Measurements from ENCODE around the gene FLOT1.
"Not testable (repeated sequence)": the region's sequence is repeated elsewhere in the genome, so short reads cannot be mapped to it uniquely, and the experiment has no call there.

The FLOT1 gene

DNA sequence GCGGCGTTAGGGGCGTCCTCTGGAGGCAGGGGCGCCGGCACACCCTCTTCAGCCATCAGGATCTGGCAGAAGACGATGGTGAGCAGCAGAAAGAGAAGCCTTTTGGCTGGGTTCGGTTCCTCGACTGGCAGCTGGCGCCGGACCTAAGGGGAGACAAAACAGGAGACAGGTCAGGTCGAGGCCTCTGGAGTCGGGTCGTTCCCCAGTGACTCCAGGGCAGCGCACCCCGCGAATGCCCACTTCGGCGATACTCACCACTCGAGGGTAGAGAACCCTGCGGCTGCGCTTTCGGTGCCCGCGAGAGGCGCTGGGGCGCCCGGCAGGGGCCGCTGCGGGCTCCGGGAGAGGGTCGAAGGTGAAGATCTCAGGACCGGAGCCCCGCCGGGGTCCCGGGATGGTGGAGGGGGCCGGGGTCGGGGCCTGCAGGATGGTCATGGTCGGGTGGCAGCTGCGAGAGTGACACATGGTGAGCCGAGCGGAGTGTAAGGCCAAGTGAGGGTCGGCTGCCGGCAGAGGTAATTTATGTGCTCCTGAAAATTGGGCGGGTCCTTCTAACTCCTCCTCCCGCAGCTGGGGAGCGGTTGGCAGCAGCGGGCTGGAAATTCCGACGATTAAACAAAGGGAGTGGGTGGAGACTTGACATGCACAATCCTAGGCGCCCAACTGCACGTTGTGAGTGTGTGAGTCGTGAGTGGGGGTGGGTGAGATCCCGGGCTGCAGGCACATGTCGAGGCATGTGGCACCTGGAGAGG is 1.7 kb upstream of the FLOT1 start, which contains the start of gene IER3:
TSS of gene IER3 (minus strand) at position 494 of the 752 bp plus-strand sequence. CDS start at position 465, 29 bp downstream.
- peak; percentile 95 for DNase-seq

DNA sequence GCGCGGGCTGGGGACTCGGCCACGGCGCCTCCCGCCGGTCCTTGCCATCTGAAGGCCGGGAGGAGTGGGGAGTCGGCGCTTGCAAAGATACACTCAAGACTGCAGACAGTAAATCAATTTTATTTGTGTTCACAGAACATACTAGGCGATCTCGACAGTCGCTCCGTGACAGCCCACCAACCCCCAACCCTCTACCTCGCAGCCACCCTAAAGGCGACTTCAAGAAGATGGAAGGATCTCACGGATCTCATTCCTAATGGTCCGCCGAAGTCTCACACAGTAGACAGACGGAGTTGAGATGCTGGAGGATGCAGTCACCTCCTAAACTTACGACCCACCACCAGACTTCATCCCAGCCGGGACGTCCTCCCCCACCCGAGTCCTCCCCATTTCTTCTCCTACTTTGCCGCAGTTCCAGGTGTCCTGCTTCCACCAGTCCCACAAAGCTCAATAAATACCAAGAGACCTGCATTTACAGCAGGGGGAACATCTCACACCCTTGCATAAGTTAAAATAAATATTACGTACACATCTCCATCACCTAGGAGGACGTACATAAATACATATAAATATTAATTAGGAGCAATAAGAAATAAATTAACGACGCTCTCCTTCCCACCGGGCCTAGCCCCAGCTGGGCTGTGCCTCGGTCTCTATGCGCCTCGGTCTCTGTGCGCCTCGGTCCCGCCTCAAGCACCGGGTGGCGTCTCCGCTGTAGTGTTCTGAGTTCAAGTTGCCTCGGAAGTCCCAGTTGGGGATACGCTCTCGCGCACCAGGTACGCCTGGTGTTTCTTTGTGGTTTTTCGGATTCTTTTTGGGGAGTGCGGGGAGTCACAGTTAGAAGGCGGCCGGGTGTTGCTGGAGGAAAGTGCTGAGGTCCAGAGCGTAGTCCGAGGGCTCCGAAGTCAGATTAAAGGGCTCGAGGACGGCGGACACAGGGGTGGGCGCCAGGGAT is 889 bp upstream of the FLOT1 start:
- DNase-seq = no peak

DNA sequence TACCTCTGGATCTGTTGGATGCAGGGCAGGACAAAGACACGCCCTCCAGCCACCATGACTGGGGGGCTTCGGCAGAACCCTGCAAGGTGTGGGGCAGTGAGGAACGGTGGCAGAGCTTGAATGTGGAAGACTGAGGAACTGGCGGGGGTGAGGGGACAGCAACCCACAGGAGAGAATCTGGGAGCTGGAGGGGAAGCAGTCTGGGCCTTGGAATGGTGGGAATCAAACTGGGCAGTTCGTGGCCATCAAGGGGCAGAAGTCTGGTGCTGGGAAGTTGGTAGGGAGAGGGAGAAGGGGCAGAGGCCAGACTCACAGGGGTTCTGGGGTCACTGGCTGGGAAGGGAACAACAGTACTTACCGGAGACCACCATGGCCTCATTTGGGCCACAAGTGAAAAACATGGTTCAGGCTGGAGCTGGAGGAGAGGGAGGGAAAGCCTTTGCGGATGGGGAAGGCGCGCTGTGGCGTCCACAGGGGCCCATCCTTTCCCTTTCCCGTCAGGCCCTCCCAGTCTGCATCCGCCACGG is 635 bp downstream of the FLOT1 start:
- no peak for DNase-seq

DNA sequence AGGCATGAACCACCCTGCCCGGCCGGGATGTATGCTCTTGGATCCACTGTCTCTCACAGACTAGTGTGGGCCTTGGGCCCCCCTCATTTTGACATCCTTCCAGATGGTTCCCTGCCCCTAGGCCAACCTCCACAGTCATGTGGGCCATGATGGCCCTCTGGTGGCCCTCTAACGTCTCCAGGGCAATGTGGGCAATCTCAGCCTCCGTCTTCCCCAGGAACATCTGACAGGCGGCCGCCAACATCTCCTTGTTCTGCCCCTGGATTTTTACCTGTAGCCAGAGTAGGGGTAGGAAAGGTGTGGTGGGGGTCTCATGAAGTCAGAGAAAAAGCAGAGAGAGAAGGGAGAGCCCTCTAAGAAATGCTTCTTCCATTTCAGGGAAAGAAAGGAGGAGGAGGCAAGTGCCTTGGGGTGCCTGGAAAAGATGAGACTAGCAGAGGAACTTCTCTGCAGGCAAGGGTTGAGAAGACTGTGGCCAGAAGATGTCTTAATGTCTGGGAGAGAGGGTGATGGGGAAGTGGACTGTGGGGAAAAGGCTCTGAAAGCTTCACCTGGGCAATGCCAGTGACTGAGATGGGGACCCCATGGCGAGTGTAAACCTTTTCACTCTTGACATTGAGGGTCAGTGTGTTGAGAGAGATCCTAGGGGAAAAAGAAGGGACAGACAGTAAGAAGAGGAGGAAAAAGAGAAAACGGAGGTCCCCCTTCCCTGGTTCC is 1.3 kb downstream of the FLOT1 start:
- no peak for DNase-seq

DNA sequence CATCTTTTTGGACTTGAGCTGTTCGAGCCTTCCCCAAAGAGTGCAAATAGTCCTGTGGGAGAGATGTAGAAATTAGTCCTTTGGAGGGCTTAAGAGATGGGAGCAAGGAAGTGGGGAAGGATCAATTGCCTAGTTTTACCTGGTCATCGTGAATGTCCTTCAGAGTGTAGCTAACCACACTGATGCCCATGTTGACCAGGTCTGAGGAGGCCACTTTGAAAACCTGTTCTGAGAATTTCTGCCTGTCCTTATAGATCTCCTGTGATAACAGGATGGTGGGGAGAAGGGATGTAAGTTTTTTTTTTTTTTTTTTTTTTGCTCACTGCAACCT is 2.0 kb downstream of the FLOT1 start:
- DNase-seq = no peak

DNA sequence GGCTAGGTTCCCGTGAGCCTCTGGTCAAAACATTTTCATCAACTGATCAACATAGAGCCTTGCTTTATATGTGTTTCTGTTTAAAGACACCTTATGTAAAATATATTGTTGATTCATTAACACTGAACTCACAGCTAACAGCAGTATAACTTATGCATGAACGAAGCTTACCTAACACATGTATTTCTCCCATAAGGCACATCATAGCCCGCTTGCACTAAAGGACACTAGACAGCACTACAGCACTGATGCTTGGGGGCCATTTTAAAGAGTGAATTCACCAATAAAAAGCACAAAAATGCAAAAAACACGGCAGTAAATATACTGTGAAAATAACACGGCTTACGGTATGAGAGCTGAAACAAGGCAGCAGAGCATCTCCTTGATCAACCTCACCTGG is 4.0 kb downstream of the FLOT1 start:
- no peak for DNase-seq

DNA sequence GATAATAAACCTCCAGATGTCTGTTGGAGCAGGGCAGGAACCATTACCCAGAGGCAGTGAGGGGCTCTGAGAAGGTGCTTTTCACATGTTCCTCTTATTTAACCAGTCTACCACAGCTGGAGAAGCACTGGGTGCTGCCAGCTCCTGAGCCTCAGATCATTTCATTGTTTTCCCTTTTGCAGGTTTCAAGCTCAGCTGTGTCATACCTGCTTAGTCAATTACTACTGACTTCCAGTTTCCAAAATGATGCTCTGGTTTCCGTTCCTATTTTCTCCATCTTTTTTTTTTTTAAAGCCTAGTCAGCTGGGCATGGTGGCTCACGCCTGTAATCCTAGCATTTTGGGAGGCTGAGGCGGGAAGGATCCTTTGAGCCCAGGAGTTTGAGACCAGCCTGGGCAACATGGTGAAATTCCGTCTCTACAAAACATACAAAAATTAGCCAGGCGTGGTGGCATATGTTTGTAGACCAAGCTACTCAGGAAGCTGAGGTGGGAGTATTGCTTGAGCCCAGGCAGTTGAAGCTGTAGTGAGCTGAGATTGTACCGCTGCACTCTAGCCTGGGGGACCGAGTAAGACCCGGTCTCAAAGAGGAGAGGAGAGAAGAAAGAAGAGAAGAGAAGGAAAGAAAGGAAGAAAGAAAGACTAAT is 6.7 kb downstream of the FLOT1 start:
- no peak for DNase-seq

DNA sequence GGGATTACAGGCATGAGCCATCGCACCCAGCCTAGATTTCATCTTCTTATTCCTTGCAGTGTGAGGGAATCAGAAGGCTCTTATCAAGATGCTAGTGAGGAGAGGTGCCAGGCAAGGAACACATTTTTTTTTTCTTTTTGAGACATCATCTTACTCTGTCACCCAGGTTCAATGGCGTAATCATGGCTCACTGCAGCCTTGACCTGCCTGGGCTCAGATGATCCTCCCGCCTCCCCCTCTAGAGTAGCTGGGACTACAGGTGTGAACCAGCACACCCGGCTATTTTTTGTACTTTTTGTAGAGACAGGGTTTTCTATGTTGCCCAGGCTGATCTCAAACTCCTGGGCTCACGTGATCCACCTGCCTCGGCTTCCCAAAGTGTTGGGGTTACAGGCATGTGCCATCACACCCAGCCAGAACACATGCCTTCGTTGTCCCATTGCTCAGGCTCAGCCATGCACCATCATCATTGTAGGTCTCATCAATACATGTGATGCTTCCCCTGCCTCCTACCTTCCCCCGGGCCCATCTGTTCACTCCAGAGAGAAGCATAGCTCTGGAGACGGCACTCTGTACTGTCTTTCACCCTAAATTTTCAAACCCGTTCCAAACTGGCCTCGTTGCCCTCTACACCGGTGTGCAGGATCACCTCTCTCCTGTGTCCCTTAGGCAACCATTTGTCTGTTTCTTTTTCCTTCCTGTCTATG is 10.1 kb downstream of the FLOT1 start:
- no peak for DNase-seq

DNA sequence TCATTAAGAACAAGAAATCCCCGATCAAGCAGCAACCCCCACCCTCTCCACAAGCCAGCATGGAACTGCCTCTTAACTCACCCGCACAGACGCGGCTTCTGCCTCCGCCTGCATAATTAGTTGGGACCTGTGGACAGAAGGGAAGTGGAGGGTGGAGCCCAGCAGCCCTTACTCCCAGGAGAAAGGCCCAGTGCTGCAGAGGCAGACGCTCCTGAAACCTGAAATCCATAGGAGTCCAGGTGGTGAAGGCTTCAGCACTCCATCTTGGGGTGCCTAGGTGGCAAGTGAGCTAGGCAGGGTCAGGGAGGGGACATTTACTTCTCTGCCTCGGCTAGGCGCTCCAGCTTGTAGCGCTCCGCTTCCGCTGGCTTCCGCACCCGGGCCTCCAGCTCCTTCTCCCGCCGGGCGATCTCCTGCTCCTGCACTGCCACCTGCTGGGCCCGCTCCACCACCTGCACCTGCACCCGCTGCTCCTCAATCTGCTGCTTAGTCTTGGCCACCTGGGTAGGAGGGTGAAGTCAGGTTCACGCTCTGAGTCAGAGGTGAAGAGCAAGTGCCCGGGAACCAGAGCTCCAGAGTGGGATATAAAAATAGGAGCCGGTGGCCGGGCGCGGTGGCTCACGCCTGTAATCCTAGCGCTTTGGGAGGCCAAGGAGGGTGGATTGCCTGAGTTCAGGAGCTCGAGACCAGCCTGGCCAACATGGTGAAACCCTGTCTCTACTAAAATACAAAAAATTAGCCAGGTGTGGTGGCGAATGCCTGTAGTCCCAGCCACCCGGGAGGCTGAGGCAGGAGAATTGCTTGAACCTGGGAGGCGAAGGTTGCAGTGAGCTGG is 11.7 kb downstream of the FLOT1 start:
- DNase-seq = peak; percentile 51

DNA sequence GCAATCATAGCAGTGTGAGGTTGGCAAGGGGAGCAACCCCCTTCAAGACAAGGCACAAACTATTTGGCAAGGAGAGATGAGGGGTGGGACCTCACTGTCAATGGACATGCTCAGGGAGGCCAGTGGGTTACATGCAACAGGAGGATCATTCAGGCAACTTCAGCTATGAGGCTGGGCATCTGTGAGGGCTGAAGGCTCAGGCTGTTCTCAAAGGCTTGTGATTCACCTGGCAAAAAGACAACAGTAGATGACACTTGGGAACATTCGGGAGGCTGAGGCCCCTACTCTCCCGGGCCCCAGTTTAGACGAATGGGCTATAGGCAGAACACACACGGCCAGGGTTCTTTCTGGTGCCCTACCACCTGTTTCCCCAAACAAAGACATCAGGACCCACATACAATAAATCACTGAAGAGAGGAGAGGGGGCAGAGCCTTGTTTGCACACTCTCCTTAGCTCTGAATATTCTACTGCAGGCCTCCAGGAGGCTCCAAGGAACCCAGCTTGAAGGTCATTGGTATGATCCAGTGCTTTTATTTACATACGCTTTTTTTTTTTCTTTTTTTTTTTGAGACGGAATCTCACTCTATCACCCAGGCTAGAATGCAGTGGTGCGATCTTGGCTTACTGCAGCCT is 14.4 kb downstream of the FLOT1 start:
- peak; percentile 53 for DNase-seq

DNA sequence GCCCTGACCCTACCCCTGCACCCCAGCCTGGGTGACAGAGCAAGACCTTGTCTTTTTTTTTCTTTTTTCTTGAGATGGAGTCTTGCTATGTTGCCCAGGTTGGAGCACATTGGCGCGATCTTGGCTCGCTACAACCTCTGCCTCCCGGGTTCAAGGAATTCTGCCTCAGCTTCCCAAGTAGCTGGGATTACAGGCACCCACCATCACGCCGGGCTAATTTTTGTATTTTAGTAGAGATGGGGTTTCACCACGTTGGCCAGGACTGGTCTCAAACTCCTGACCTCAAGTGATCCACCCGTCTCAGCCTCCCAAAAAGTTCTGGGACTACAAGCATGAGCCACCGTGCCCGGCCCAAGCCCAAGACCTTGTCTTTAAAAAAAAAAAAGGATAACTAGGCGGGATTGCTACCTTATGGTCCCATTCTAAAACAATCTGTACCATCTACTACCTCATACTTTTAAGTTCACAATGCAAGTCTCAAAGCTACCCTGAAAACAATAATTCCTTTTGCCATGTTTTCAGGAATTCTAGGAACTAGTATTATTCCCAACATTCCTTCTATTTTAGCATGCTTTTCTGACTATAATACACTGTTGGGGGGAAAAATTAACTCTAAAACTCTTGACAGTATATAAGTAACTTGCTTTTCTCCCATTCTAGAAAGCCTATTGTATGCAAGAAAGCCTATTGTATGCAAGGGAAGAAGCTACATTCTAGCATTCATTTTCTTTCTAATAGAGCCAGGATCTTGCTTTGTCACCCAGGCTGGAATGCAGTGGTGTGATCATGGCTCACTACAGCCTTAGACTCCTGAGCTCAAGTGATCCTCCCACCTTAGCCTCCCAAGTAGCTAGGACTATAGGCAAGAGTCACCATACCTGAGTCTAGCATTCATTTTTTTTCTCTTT is 15.7 kb downstream of the FLOT1 start:
- peak; percentile 21 for DNase-seq

DNA sequence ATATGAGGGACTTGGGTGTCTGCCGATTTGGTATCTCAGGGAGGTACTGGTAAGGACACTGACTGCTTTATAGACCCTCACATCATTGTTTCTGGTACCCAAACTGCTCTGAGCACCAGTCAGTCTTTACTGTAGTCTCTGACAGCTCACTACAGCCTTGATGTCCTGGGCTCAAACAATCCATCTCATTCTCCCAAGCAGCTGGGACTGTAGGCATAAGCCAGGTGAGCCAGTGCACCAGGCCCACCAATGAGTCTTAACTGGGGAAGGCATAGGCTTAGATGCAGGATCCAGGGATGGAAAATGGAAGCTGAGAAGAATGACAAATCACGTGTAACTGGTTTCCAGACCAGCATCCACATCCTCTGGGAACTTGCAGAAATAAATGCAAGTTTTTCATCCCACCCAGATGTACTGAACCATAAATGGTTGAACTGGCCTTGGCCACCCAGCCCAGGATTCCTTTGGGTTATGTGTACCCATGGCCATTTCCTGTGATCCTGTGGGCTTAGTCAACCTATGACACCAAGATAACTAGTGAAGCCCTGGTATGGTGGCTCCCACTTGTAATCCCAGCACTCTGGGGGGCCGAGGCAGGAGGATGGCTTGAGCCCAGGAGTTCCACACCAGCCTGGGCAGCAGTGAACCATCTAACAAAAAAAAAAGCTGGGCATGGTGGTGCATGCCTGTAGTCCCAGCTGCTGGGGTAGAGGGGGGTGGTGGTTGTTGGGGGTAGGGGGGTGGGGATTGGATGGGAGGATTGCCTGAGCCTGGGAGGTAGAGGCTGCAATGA is 16.6 kb downstream of the FLOT1 start:
- peak; percentile 65 for DNase-seq

DNA sequence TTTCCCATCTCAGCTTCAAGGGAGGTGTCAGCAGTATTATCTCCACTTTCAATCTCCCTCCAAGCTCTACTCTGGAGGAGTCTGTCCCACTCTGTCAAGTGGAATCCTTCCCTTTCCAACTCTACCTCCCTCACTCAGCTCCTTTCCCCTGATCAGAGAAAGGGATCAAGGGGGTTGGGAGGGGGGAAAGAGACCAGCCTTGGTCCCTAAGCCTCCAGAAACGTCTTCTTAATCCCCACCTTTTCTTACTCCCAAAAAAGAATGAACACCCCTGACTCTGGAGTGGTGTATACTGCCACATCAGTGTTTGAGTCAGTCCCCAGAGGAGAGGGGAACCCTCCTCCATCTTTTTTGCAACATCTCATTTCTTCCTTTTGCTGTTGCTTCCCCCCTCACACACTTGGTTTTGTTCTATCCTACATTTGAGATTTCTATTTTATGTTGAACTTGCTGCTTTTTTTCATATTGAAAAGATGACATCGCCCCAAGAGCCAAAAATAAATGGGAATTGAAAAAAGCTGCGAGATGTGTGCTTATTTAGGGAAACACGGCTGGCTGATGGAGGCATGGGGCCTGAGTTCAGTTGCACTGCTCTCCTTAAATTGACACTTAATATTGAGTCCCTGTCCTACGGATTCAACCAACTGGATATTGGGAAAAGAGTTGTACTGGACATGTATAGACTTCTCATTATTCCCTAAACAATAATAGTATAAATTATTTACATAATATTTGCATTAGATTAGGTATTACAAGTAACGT is 17.4 kb downstream of the FLOT1 start:
- DNase-seq = peak; percentile 24

DNA sequence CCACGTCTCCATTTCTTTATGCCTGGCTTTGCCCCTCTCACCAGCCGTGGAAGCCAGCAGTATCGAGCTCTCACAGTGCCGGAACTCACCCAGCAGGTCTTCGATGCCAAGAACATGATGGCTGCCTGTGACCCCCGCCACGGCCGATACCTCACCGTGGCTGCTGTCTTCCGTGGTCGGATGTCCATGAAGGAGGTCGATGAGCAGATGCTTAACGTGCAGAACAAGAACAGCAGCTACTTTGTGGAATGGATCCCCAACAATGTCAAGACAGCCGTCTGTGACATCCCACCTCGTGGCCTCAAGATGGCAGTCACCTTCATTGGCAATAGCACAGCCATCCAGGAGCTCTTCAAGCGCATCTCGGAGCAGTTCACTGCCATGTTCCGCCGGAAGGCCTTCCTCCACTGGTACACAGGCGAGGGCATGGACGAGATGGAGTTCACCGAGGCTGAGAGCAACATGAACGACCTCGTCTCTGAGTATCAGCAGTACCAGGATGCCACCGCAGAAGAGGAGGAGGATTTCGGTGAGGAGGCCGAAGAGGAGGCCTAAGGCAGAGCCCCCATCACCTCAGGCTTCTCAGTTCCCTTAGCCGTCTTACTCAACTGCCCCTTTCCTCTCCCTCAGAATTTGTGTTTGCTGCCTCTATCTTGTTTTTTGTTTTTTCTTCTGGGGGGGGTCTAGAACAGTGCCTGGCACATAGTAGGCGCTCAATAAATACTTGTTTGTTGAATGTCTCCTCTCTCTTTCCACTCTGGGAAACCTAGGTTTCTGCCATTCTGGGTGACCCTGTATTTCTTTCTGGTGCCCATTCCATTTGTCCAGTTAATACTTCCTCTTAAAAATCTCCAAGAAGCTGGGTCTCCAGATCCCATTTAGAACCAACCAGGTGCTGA is 18.4 kb downstream of the FLOT1 start:
- not testable (repeated sequence) for DNase-seq

DNA sequence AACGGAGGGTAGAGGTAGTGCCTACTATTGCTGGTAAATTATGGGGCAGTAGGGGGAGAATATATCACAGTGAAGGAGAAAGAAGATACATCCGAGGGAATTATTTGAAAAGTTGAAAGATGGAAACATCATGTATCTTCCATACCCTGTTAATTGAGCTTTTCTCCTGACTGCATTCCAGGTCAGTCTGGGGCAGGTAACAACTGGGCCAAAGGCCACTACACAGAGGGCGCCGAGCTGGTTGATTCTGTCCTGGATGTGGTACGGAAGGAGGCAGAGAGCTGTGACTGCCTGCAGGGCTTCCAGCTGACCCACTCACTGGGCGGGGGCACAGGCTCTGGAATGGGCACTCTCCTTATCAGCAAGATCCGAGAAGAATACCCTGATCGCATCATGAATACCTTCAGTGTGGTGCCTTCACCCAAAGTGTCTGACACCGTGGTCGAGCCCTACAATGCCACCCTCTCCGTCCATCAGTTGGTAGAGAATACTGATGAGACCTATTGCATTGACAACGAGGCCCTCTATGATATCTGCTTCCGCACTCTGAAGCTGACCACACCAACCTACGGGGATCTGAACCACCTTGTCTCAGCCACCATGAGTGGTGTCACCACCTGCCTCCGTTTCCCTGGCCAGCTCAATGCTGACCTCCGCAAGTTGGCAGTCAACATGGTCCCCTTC is 19.2 kb downstream of the FLOT1 start:
- not testable (repeated sequence) for DNase-seq
